ENCODE data around the gene HDX.
"Not testable (repeated sequence)": the region's sequence is repeated elsewhere in the genome, so short reads cannot be mapped to it uniquely, and the experiment has no call there.

HDX gene

GRCh38 chrX:84335121-84335520, 167.1 kb downstream of the HDX start:
- TF ChIP-seq, protein P1, sequence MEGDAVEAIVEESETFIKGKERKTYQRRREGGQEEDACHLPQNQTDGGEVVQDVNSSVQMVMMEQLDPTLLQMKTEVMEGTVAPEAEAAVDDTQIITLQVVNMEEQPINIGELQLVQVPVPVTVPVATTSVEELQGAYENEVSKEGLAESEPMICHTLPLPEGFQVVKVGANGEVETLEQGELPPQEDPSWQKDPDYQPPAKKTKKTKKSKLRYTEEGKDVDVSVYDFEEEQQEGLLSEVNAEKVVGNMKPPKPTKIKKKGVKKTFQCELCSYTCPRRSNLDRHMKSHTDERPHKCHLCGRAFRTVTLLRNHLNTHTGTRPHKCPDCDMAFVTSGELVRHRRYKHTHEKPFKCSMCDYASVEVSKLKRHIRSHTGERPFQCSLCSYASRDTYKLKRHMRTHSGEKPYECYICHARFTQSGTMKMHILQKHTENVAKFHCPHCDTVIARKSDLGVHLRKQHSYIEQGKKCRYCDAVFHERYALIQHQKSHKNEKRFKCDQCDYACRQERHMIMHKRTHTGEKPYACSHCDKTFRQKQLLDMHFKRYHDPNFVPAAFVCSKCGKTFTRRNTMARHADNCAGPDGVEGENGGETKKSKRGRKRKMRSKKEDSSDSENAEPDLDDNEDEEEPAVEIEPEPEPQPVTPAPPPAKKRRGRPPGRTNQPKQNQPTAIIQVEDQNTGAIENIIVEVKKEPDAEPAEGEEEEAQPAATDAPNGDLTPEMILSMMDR (IDR thresholded peaks at IDR 0.05; ENCODE audit: low read depth, low read length): no peak
- DNase-seq (ENCODE audit: extremely low read depth, low read depth): no peak

- no peak for DNase-seq (ENCODE audit: extremely low read depth, low read depth)
- TF ChIP-seq, protein P1 (IDR thresholded peaks at IDR 0.05; ENCODE audit: low read depth, low read length): no peak
Observed at GRCh38 chrX:84322083-84322827, 180.0 kb downstream of the HDX start.

DNA sequence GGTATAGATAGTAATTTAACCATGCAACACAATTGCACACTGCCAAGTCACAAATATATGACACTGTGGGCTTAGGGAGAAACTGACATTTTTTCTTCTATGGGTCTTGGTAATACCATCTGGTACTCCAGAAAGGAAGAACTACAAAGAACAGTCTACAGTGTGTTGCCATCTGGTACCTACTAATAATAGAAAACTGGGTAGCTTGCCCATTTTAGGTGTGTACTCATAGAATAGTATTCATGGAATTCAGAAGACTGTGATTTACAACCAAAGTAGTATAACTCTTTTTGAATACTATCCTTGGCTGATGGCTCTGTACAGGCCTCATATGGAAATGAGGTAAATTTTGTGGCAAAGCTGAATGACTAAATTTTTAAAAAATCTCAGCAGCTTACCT, 181.6 kb downstream of the HDX start:
- TF ChIP-seq, protein P1 (IDR thresholded peaks at IDR 0.05; ENCODE audit: low read depth, low read length): no peak

GRCh38 chrX:84320023-84320422, 182.2 kb downstream of the HDX start:
- TF ChIP-seq, protein P1 (IDR thresholded peaks at IDR 0.05; ENCODE audit: low read depth, low read length): no peak
- DNase-seq (ENCODE audit: extremely low read depth, low read depth): no peak

More for the DNA sequence above, 181.6 kb downstream of the HDX start:
- DNase-seq (ENCODE audit: extremely low read depth, low read depth): no peak

DNA sequence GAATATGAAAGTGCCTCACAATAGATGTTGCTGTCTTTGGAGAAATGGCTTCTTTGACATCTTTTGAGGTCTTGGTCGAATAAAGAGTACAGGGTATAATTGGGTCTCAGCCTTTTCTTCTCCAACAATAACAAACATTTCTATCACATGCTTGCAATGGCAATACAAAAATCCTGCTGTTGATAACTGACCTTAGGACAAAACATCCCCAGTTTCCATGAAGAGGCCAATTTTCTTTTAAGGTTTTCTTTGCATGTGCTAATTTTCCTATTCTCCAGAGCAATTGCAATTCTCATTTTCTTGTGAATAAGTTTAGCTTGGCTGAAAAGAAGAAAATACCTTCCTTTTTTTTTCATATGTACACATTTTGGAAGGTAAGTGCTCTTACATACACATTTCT, 183.6 kb downstream of the HDX start:
- no peak for DNase-seq (ENCODE audit: extremely low read depth, low read depth)
- TF ChIP-seq, protein P1 (IDR thresholded peaks at IDR 0.05; ENCODE audit: low read depth, low read length): no peak

DNA sequence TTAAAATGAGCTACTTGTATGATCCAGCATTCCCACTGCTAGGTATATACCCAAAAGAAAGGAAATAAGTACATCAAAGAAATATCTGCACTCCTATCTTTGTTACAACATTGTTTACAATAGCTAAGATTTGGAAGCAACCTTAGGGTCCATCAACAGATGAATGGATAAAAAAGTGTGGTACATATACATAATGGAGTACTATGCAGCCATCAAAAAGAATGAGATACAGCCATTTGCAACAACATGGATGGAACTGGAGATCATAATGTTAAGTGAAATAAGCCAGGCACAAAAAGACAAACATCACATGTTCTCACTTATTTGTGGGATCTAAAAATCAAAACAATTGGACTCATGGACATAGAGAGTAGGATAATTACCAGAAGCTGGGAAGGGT, 186.3 kb downstream of the HDX start:
- DNase-seq (ENCODE audit: extremely low read depth, low read depth): not testable (repeated sequence)

Measured in AG09319 (cell line).